Measurements from ENCODE around the gene SLC12A7. TPM values are rescaled to one million over a fixed set of nuclear protein-coding genes. Genes with fewer than 3 reads are reported as not detected.

SLC12A7 gene
- total and polyA plus RNA-seq, 9 of the 15 experiments (the other 6 are each of a cell fraction or from before 2014, with no cell fraction given), result 0.01 to 3.1 (median 0.56) TPM

- intact Hi-C loops (cut with micrococcal nuclease), result no loop called here
- TF ChIP-seq POLR2AphosphoS5 (IDR thresholded peaks at IDR 0.05; ENCODE audit: control insufficient read depth, insufficient read depth, low read depth, low read length), result no peak
- no peak for TF ChIP-seq TEAD1 (CRISPR knock-in tag; IDR thresholded peaks at IDR 0.05)
- TF ChIP-seq, protein P1, sequence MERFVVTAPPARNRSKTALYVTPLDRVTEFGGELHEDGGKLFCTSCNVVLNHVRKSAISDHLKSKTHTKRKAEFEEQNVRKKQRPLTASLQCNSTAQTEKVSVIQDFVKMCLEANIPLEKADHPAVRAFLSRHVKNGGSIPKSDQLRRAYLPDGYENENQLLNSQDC (CRISPR knock-in tag; IDR thresholded peaks at IDR 0.05), result no peak
- no peak for TF ChIP-seq ZFP30 (CRISPR knock-in tag; IDR thresholded peaks at IDR 0.05; ENCODE audit: borderline replicate concordance)
- TF ChIP-seq SRF (CRISPR knock-in tag; IDR thresholded peaks at IDR 0.05), result no peak
- TF ChIP-seq, protein P2, sequence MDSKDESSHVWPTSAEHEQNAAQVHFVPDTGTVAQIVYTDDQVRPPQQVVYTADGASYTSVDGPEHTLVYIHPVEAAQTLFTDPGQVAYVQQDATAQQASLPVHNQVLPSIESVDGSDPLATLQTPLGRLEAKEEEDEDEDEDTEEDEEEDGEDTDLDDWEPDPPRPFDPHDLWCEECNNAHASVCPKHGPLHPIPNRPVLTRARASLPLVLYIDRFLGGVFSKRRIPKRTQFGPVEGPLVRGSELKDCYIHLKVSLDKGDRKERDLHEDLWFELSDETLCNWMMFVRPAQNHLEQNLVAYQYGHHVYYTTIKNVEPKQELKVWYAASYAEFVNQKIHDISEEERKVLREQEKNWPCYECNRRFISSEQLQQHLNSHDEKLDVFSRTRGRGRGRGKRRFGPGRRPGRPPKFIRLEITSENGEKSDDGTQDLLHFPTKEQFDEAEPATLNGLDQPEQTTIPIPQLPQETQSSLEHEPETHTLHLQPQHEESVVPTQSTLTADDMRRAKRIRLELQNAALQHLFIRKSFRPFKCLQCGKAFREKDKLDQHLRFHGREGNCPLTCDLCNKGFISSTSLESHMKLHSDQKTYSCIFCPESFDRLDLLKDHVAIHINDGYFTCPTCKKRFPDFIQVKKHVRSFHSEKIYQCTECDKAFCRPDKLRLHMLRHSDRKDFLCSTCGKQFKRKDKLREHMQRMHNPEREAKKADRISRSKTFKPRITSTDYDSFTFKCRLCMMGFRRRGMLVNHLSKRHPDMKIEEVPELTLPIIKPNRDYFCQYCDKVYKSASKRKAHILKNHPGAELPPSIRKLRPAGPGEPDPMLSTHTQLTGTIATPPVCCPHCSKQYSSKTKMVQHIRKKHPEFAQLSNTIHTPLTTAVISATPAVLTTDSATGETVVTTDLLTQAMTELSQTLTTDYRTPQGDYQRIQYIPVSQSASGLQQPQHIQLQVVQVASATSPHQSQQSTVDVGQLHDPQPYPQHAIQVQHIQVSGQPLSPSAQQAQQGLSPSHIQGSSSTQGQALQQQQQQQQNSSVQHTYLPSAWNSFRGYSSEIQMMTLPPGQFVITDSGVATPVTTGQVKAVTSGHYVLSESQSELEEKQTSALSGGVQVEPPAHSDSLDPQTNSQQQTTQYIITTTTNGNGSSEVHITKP (IDR thresholded peaks at IDR 0.05; ENCODE audit: partially characterized antibody), result no peak
- no peak for TF ChIP-seq SLC30A9 (CRISPR knock-in tag; IDR thresholded peaks at IDR 0.05)
- TF ChIP-seq, protein P3, sequence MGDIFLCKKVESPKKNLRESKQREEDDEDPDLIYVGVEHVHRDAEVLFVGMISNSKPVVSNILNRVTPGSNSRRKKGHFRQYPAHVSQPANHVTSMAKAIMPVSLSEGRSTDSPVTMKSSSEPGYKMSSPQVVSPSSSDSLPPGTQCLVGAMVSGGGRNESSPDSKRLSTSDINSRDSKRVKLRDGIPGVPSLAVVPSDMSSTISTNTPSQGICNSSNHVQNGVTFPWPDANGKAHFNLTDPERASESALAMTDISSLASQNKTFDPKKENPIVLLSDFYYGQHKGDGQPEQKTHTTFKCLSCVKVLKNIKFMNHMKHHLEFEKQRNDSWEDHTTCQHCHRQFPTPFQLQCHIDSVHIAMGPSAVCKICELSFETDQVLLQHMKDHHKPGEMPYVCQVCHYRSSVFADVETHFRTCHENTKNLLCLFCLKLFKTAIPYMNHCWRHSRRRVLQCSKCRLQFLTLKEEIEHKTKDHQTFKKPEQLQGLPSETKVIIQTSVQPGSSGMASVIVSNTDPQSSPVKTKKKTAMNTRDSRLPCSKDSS (IDR thresholded peaks at IDR 0.05; ENCODE audit: low read depth, partially characterized antibody), result no peak
- TF ChIP-seq BRD4 (IDR thresholded peaks at IDR 0.05), result no peak
- TF ChIP-seq MLX (CRISPR knock-in tag; conservative IDR thresholded peaks at IDR 0.05), result no peak
- TF ChIP-seq ZNF217 (CRISPR knock-in tag; IDR thresholded peaks at IDR 0.05), result no peak
Observed at GRCh38 chr5:1001406-1002270, 110.2 kb downstream of the SLC12A7 start.

More at GRCh38 chr5:1001406-1002270, 110.2 kb downstream of the SLC12A7 start:
- ATAC-seq, result no peak
- WGBS (ENCODE audit: insufficient coverage, low coverage, missing lambda C conversion rate), result 4% methylated on average over 19 of the region's 19 CpGs
- ChIA-PET POLR2A (interaction anchor here (1.1 to 1.5 kb wide), 2 partner anchors 13 to 36 kb away, joined by 3 to 4 read pairs; no protein-coding TSS in a partner anchor), CTCF (ENCODE audit: low intra/inter-chr PET ratio) (no interaction called here)
- no TSS peak for BruUV-seq (replicated peaks)
- in situ Hi-C loops (cut with MboI), result no loop called here
- no peak overlapping the region for H3K27ac ChIP-seq (ENCODE audit: extremely low read depth, low read depth, low read length)
- no peak overlapping the region for H3K4me2 ChIP-seq (ENCODE audit: insufficient read depth, low read length)
- H3K9me1 ChIP-seq (ENCODE audit: control insufficient read depth, insufficient read depth, low read length), result no peaks in the 10 kb centered on the region
- no peaks in the 10 kb centered on the region for H3K36me3 ChIP-seq (ENCODE audit: control insufficient read depth, insufficient read depth, low read length)
- no peaks in the 10 kb centered on the region for H3K9me3 ChIP-seq (replicated peaks; ENCODE audit: control insufficient read depth, insufficient read depth, low read depth, low read length)
- no peaks in the 10 kb centered on the region for H3K79me2 ChIP-seq (ENCODE audit: control insufficient read depth, insufficient read depth, low read length)
- DNase-seq (ENCODE audit: extremely low read depth in 1 of 4, low spot score in 3 of 4), result no peak
- peaks cover 22% of the 10 kb centered on the region; the same call in 1 of the 2 replicates for H4K20me1 ChIP-seq (replicated peaks; ENCODE audit: control insufficient read depth, insufficient read depth, low read length)
- H2AFZ ChIP-seq (ENCODE audit: low read depth, low read length), result no peak overlapping the region
- FAIRE-seq, result no peak
- H3K27me3 ChIP-seq (ENCODE audit: control insufficient read depth in 2 of 2, insufficient read depth in 2 of 2, low read length in 2 of 2), result peaks cover 27 to 76% of the 10 kb centered on the region in 2 experiments; a peak in 4 of 5 replicates
- no peak overlapping the region for H3K9ac ChIP-seq (ENCODE audit: insufficient read depth in 1 of 2, low read depth in 2 of 2, low read length in 2 of 2)
- H3K4me3 ChIP-seq, result no peak overlapping the region
- peaks cover 6 to 26% of the 10 kb centered on the region in 2 experiments; a peak in 4 of 5 replicates for H3K4me1 ChIP-seq (replicated peaks in 1 of 2; ENCODE audit: control insufficient read depth in 2 of 2, insufficient read depth in 2 of 2, low read length in 2 of 2)

Measured in K562 (cell line).